GF-D8 (cell line): ENCODE data around the gene TRAF1.

Source experiments
- DNase-seq: peaks from one replicate; lab custom pipeline; 2025; lab: John Stamatoyannopoulos, UW

Gene TRAF1

DNA sequence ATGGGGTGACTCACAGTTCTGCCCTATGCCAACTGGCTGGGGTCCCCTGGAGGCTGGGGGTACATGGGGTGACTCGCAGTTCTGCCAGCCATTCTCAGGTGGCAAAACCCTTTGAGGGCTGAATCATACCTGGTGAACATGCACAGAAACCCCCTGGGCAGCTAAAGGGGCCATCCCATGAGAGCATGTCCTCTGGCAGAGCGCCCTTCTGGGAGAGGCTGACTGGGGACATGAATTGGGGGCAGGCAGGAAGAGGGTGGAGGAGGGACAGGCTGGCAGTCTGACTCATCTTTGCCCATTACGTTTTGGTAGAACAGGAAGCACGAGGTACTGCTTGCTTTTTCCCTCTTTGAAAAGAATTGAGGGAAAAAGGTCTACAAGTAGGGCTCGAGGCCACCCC lies 16.7 kb downstream of the TRAF1 start:
- DNase-seq = no peak

DNA sequence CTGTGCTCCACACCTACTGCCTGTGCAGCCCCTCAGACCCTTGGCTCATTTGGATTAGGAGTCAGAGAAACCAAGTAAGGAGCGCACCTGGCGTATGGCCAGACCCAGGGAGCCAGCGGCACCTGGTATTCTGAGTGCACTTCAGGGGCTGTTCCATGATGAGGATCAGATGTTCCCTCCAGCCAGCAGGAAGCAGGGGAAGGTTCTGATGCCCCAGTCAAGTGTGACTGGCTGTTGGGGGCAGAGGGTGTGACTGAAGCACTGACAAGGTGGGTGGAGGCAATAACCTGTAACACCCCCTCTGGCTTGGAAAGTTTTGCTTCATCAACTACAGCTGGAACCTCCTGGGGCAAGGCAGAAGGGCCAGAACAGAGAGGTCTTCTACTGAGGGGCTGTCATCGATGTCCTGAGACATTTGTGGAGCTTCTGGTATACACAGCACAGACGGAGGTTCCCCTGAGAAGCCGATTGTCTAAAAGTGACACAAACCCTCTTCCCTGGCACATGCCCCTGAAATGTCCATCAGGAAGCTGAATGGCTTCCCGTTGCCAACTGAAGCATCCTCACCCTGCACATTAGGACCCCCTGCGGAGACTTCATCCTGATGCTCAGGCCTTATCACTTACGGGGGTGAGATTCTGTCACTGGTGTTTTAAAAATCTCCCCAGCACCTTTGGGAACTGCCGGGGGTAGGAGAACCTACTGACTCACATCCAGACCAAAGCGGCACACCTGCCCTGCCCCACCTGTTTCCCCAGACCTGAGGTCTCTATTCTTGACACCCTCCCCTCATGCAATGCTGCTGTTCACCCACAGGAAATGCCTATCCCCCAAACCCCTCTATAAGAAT lies 21.1 kb downstream of the TRAF1 start:
- no peak for DNase-seq

DNA sequence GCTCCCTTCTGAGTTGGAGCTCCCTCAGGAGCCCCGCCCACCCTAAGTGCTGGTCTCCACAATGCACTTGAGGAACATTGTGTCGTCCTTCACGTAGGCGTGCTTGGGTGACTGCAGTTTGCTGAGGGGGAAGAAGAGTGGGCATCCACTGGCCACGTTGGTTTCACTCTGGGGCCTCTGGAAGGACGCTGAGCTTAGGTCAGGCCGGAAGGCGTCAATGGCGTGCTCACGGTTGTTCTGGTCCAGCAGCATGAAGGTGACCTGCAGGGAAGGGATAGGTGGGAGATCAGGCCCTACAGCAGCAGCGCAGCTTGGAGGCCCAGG lies 21.7 kb downstream of the TRAF1 start:
- DNase-seq = no peak

DNA sequence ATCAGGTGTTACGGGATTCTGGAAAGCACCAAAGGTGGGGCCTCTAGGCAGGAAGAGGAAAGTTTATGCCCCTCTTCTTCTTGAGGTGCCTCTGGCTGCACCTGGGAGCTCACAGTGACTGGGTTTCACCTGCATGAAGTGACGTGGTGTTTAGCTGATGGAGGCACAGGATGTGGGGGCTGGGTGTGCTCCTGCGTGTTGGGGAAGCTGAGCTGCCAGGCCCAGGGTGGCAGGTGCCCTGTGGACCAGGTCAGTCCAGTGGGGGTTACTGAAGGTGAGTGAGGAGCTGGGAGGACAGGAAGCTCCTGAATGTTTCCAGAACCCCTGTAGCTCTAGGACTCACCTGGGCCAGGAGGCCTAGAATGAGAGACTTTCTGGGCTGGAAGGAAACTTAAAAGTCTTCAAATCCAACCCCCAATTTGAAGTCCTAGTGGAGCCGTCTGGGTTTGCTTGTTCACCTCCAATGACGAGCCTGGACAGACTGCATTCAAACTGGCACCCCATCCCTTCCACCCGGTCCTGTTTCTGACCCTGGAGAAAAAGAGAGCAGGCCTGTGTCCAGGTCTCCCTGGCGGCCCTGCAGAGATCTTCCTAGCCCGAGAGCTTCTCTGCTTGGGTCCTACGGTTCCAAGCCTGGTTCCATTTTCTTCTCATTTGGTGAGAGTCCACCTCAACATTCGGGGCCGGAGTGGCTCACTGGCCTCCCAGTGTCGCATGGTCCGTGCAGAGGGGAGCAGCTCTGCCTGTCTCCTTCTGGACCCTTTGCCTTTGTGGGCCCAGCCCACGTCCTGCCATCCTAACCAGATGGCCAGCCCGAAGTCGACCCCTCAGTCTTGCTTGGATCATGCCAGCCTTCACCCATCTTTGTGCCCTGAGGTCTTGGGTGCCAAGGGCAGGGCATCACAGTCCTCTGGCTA lies 22.3 kb downstream of the TRAF1 start:
- DNase-seq = no peak

DNA sequence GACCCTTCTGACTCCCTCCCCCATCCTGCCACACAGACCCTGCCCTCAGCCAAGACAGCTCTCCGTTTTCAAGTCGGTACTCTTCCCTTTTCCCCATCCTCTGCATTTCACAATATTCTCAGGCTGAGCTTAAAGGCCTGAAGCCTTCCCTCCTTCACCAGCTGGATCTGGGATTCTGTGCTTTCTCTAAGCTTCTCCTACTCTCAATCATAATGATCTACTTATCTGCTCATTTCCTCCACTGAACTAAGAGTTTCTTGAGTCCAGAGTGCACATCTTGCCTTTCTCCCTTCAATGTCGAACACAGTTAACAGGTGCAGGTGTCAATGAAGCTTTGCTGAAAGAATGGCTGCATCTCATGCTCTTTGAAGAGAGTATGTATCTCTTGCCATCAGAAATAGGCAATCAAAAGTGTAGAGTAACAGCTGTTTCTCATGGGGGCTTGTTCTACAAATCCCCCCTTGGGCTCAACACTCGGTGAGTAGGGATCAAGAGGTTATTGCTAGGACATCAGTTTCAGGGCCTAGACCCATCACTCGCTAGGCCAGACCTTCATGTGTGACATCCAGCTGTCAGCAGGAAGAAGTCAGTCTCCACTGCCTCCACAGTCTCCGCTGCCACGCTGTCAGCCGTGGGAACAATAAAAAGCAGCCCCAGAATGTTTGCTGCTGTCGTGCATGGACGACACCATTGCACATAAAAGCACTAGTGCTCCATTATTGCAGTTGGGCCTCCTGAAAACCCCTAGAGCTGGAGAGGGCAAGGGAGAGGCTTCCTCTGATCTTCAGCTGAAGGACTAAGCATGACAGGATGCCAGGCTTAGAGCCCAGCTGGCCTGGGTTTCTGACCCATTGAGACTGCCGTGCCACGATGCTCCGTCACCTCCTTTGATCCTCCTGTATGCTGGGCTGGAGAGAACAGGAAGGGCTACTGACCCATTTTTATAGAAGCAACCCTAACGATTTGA lies 23.7 kb downstream of the TRAF1 start:
- DNase-seq = no peak

DNA sequence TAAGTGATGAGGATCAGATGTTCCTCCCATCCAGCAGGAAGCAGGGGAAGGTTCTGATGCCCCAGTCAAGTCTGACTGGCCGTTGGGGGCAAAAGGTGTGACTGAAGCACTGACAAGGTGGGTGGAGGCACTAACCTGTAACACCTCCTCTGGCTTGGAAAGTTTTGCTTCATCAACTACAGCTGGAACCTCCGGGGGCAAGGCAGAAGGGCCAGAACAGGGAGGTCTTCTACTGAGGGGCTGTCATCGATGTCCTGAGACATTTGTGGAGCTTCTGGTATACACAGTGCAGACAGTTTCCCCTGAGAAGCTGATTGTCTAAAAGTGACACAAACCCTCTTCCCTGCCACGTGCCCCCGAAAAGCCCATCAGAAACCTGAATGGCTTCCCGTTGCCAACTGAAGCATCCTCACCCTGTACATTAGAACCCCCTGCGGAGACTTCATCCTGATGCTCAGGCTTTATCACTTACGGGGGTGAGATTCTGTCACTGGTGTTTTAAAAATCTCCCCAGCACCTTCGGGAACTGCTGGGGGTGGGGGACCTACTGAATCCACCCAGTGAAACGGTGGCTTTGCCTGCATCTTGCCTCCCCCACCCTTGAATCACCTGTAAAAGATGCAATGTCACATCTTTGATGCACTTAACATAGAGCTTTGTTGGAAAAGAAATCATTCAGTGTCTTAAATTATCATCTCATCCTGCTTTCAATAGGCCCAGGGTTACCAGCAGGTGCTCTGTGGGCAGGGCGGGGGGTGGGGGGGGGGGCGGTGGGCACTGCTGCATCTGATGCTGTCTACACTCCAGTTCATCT lies 24.6 kb downstream of the TRAF1 start:
- DNase-seq = no peak

DNA sequence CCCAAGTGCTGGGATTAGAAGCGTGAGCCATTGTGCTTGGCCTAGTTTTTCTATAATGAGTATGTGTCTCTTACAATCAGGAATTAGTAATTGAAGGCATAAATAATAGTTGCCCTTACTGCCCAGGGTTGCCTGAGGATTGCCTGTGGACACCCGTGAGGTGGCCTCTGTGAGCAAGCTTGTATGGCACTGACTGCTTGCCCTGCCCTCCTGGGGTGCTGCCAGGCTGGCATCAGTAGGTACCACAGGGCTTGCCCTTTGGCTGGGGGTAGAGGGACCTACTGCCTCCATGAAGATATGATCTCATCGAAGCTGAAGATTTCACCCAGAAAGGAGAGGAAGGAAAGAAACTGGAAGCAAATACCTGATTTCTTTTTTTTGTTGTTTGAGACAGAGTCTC lies 25.8 kb downstream of the TRAF1 start:
- no peak for DNase-seq

DNA sequence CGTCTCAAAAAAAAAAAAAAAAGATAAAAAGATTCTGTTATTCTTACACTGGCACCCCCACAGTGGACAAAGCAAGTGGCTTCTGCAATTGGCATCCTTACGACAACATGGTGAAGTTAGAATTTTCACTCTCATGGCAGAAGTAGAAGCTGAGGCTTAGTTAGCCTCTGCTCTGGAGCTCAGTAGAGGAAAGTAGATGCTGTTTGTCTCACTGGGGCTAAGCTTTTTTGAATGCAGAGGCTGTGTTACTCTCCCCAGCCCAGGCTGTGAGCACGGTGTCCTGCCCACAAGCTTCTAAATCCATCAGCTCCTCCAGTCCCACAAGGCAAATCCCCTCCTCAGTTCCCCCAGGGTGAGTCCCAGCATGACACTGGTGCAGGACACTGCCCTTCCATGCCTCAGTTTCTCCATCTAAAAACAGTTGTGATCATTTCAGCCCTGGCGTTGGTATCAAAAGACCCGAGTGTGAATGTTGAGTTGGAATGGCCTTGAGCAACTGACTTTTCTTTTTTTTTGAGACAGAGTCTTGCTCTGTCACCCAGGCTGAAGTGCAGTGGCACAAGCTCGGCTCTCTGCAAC lies 27.0 kb downstream of the TRAF1 start:
- no peak for DNase-seq

DNA sequence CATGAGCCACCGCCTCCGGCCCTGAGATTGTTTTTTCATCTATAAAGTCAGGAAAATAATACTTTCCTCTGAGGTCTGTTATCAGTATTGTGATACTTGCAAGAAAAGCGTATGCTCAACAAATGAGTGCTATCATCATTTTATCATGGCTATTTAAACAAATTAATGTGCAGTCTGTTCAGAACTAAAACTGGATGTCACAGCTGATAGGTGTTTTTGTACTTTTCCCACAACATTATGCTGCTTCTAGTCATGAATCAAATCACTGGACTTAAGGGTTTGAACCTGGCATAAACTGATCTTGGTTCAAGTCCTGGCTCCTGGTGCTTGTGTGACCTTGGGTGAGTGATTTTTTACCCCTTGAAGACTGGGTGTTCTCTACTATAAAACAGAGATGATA lies 28.2 kb downstream of the TRAF1 start:
- no peak for DNase-seq

DNA sequence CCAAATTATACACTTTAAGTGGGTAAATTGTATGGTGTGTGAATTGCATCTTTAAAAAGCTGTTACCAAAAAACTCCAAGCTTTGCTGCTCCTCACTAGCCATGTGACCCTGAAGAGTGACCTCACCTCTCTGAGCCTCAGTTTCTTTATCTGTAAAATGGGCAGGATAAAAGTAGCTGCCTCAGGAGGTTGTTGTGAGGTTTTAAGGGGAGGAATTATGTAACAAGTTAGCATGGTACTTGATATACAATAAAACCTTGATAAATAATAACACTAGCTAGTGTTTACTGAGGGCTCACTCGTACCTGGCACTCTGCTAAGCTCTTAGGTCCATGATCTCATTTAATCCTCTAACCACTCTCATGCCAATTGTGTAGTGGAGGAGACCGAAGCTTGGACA lies 30.6 kb downstream of the TRAF1 start:
- no peak for DNase-seq

DNA sequence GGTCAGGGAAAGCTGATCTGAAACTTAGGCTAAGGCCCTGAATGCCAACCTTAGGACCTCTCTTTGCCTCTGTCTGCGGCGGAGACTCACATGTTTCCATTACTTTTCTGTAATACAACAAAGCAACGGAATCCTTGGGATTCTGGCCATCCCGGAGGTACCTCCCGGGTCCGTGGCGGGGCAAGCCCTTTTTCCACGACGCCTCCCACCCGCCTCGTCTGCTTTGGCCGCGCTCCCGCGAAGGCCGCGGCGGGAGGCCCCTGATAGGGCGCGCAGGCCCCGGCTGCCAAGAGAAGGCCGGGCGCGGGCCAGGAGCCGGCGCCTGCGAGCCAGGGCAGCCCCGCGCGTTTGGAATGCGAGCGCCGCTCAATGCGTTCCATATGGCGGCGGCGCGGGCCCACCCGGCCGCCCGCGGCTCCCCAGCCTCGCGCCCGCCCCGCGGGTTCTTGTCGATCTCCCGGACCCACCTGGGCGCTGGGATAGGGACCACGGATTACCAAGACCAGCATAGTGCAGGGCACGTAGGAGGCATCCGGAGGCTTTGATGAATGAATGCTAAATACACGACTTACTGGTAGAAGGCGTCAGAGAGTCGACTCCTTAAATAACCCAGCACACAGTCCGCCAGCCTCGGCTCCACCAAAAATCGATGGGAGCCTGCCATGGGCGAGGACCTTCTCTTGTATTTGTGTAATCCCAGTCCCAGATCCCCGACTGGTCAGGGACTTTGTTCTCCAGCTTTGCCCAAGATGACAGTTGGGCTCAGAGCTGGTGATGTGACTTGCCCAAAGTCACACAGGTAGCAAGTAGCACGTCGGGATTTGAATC lies 32.1 kb downstream of the TRAF1 start:
- DNase-seq = no peak

DNA sequence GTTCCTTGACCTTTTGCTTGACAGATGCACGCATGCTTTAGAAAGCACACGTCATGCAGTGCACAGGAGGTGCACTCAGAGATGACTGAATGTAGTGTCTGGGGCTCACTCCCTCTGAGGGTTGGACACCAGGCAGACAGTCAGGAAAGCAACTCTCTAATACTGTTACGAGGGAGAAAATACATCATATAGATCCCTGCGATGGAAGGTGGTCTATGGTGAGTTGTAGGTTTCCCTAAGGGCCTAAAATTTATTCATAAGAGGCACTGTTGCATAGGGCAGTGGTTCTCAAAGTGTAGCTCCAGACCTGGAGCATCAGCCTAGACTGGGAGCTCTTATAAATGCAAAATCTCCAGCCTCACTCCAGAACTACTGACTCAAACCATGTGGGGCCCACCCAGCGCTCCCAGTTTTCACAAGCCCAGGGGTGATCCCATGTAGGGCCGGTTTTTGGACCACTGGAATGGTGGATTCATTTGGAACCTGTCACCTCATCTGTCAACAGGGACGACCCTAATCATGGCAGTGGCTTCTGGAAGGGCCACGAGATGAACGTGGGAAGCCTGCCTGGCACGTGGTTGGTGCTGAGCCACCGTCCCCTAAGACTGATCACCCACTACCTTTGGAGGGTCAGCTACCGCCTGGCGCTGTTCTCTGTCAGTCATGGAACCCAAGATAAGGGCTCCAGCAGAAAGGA lies 32.8 kb downstream of the TRAF1 start:
- DNase-seq = no peak

DNA sequence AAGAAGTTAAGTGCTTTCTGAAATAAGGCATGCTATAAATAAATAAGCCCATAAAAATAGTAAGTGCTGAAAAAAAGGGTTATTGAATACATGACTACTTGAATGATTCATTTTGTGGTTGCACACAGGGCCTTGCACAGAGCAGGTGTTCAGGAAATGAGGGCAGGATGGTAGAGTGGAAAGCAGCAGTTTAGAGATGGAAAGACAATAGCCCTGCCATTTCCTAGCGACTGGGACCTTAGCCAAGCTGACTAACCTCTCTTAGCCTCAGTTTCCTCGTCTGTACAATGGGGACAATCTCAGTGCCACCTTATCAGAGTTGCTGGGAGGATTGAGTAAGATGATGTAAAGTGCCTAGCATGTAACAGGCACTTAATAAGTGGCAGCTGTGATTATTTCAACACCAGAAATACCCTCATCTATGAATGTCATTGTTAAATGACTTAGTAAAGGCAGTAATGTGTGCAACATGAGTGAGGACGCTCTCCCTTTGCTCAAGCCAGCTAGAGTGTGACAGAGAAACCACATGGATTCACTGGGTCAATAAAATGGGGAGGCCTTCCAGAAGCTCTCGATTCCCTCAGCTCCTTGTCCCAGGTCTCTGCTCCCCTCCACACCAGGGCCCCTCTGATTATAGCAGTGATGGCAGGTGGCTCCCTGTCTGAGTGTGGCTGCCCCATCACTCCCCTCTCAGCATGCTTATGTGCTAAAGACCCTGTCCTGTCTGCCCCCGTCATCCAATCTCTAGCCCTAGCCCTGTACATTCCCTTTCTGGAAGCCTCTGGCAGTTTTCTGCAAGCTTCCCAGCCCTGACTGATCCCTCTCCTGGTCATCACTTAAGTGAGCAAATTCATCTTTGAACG lies 33.6 kb downstream of the TRAF1 start:
- DNase-seq = peak; percentile 78

DNA sequence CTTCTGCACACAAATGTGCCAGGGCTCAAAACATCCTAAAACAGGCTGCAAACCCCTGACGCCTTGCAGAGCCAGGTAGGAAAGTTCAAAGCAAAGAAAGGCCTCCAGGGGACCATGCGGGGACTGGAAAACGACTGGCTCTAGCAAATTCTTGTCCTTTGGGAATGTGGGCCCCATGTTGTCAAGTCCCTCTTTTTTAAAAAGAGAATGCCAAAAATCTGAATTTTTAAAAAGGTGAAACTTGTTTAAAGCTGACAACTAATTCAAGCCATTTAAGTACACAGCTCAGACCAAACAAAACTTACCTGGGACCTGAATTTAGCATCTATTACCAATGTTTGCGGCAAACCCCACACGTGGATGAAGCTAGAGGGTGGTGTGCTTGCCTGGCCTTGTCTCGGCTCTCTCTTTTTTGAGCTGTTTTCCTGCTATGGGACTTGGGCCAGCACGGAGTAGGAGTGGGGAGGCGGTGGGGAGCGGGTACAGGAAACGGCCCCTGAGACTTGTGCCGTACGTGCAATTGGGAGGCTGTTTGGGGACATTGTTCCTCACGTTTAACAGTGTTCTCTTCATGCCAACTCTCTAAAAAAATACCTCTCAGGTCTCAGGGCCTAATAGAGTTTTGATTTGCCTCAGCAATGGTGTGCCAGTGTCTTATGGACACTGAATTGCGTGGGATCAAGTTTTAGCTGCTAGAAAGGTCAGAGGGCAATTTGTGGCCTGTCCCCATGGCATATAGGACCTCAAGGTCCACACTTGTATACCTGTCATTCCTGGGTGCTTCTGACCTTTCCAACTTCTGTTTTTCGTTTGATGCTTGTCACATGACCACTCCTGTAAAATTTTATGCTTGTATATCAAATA lies 34.5 kb downstream of the TRAF1 start:
- DNase-seq = no peak

DNA sequence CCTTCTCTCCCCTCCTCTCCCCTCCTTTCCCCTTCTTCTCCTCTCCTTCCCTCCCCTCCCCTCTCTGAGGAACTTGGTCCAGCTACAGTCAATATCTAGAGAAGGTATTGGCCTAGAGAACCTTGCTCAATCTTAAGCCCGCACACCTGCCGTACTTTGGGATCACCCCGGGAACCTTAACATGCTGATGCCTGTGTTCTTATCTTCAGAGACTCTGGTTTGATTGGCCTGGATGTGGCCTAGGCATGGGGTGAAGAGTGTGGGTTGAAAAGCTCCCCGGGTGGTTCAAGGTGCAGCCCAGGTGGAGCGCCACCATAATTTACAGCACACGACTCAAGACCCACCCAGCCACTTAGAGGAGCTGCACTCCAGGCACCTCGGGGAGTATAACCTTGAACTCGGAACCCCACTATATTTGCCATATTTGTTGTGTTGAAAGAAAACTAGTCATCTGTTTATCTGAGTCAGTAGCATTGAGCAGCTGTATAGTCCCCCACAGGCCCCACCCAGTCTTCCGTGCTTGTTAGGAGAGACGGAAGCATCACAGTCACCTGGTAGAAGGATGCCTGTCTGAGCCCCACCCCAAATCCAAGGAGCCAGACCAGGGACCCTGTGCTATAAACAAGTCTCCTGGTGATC lies 35.2 kb downstream of the TRAF1 start:
- DNase-seq = no peak

DNA sequence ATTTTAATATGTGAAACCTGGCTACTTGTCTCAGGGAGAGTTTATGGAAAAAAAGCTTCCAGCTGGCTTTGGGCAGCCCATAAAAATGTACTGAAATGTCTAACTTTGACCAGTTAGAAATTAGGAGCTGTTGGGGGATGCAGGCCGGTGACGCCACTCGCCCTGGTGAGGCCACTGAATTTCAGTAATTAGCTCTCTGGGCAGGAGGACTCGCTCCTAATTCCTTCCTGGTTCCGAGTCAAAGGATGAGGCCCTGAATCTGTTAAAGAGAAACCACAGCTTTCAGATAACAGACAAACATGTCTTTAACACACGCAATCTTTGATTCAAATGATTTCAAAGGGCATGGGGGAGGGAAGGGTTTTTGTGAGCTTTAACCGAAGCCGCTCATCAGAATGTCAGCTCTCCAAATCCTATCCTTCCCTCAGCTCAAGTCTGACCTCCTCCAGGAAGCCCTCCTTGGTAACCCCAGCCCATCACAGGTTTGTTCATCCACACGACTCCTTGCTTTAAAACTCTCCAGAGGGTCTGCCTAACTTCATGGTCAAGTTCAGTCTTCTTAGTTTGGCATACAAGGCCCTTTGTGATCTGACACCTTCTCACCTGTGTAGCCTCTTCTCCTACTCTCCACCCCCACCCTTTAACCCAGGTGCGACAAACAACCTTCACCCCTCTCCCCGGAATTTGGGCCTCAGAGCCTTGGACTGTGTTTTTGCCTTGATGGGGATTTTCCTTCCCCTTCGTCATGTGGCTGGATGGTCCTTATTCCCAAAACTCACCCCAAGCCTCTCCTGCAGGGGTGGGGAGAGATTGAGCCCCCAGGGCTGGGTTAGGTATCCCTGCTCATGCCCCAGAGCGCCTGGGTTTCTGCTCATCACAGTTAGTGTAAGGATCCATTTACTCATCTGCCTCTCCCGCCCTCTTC lies 36.0 kb downstream of the TRAF1 start:
- DNase-seq = peak; percentile 5
